ENCODE measurements around the gene USP12.

- TF ChIP-seq CTCF (IDR thresholded peaks at IDR 0.05) (no peak), POLR2A (IDR thresholded peaks at IDR 0.05) (no peak)
Observed at GRCh38 chr13:27147530-27148170, 24.0 kb downstream of the USP12 start.

All from Peyer's patch (tissue), 4 donors.